Measurements from ENCODE around the gene COPA. TPM values are rescaled to one million over a fixed set of nuclear protein-coding genes. Genes with fewer than 3 reads are reported as not detected.

The COPA gene
- total RNA-seq, 1 experiment from 2014 or later: 155 TPM

DNA sequence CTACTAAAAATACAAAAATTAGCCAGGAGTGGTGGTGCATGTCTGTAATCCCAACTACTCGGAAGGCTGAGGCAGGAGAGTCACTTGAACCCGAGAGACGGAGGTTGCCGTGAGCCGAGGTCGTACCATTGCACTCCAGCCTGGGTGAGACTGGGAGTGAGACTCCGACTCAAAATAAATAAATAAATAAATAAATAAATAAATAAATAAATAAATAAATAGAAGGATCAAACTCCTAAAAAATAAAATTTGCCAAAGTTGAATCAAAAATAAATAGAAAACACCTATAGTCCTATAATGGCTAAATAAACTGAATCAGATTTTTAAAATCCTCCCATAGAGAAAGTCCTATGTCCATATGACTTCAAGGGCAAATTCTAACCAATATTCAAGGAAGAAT is 42.9 kb downstream of the COPA start:
- H3K4me3 ChIP-seq (ENCODE audit: low read depth, low read length): no peak overlapping the region
- peaks cover 5% of the 10 kb centered on the region for H3K36me3 ChIP-seq (ENCODE audit: control insufficient read depth, insufficient read depth, low read length)
- H3K27me3 Mint-ChIP-seq (ENCODE audit: insufficient read depth, unreplicated experiment): no peaks in the 10 kb centered on the region
- BruUV-seq (replicated peaks): no TSS peak
- H3K27me3 ChIP-seq (replicated peaks; ENCODE audit: control insufficient read depth, insufficient read depth, low read length): no peaks in the 10 kb centered on the region
- TF ChIP-seq, protein P1, sequence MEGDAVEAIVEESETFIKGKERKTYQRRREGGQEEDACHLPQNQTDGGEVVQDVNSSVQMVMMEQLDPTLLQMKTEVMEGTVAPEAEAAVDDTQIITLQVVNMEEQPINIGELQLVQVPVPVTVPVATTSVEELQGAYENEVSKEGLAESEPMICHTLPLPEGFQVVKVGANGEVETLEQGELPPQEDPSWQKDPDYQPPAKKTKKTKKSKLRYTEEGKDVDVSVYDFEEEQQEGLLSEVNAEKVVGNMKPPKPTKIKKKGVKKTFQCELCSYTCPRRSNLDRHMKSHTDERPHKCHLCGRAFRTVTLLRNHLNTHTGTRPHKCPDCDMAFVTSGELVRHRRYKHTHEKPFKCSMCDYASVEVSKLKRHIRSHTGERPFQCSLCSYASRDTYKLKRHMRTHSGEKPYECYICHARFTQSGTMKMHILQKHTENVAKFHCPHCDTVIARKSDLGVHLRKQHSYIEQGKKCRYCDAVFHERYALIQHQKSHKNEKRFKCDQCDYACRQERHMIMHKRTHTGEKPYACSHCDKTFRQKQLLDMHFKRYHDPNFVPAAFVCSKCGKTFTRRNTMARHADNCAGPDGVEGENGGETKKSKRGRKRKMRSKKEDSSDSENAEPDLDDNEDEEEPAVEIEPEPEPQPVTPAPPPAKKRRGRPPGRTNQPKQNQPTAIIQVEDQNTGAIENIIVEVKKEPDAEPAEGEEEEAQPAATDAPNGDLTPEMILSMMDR (IDR thresholded peaks at IDR 0.05; ENCODE audit: insufficient read depth in 1 of 2, low read depth in 1 of 2, low read length in 1 of 2, severe bottlenecking in 1 of 2, unreplicated experiment in 1 of 2): no peak
- CTCF ChIA-PET: no interaction called here
- H3K9me3 ChIP-seq: no peaks in the 10 kb centered on the region
- no peaks in the 10 kb centered on the region for H3K4me1 ChIP-seq
- no peak for DNase-seq
- POLR2A ChIA-PET: no interaction called here
- intact Hi-C loops (cut with micrococcal nuclease; ENCODE audit: unreplicated experiment): no loop called here
- H3K36me3 Mint-ChIP-seq (ENCODE audit: insufficient read depth, unreplicated experiment): peaks cover 78% of the 10 kb centered on the region
- H3K27ac Mint-ChIP-seq (ENCODE audit: unreplicated experiment): no peak overlapping the region
- H3K4me1 Mint-ChIP-seq (ENCODE audit: low read depth, unreplicated experiment): no peaks in the 10 kb centered on the region
- H3K4me3 Mint-ChIP-seq (ENCODE audit: unreplicated experiment): no peak overlapping the region
- H3K9me3 Mint-ChIP-seq (ENCODE audit: unreplicated experiment): no peaks in the 10 kb centered on the region

DNA sequence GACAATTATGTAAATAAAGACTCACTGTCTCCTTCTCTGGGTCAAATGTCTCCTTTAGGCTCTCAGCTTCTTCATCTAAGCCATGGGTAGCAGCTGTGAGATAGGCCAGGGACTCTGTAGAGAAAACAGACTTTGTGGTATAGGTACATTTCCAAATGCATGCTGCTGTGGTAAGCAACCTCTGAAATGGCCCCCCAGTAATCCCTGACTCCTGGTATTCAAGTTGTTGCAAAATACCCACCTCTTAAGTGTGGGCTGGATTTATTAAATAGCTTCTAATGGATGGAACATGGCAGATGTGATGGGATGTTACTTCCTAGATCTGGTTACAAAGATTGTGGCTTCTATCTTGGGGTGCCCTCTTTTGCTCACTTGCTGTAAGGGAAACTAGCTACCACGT is 47.0 kb downstream of the COPA start:
- Histone ChIP-seq H3K36me3 (ENCODE audit: control insufficient read depth, insufficient read depth, low read length) (peaks cover 9% of the 10 kb centered on the region), H3K4me1 (no peaks in the 10 kb centered on the region), H3K9me3 (no peaks in the 10 kb centered on the region), H3K4me3 (ENCODE audit: low read depth, low read length) (no peak overlapping the region), H3K27me3 (replicated peaks; ENCODE audit: control insufficient read depth, insufficient read depth, low read length) (no peaks in the 10 kb centered on the region)
- TF ChIP-seq, protein P1 (IDR thresholded peaks at IDR 0.05; ENCODE audit: insufficient read depth in 1 of 2, low read depth in 1 of 2, low read length in 1 of 2, severe bottlenecking in 1 of 2, unreplicated experiment in 1 of 2): no peak
- H3K4me1 Mint-ChIP-seq (ENCODE audit: low read depth, unreplicated experiment): no peaks in the 10 kb centered on the region
- peaks cover 100% of the 10 kb centered on the region for H3K36me3 Mint-ChIP-seq (ENCODE audit: insufficient read depth, unreplicated experiment)
- H3K9me3 Mint-ChIP-seq (ENCODE audit: unreplicated experiment): no peaks in the 10 kb centered on the region
- H3K4me3 Mint-ChIP-seq (ENCODE audit: unreplicated experiment): no peak overlapping the region
- POLR2A ChIA-PET: no interaction called here
- intact Hi-C loops (cut with micrococcal nuclease; ENCODE audit: unreplicated experiment): loop anchor here (10.0 kb wide), 1 partner anchor 79 kb away; no protein-coding TSS in a partner anchor
- DNase-seq: no peak
- CTCF ChIA-PET: no interaction called here
- H3K27me3 Mint-ChIP-seq (ENCODE audit: insufficient read depth, unreplicated experiment): no peaks in the 10 kb centered on the region
- BruUV-seq (replicated peaks): no TSS peak
- H3K27ac Mint-ChIP-seq (ENCODE audit: unreplicated experiment): no peak overlapping the region

DNA sequence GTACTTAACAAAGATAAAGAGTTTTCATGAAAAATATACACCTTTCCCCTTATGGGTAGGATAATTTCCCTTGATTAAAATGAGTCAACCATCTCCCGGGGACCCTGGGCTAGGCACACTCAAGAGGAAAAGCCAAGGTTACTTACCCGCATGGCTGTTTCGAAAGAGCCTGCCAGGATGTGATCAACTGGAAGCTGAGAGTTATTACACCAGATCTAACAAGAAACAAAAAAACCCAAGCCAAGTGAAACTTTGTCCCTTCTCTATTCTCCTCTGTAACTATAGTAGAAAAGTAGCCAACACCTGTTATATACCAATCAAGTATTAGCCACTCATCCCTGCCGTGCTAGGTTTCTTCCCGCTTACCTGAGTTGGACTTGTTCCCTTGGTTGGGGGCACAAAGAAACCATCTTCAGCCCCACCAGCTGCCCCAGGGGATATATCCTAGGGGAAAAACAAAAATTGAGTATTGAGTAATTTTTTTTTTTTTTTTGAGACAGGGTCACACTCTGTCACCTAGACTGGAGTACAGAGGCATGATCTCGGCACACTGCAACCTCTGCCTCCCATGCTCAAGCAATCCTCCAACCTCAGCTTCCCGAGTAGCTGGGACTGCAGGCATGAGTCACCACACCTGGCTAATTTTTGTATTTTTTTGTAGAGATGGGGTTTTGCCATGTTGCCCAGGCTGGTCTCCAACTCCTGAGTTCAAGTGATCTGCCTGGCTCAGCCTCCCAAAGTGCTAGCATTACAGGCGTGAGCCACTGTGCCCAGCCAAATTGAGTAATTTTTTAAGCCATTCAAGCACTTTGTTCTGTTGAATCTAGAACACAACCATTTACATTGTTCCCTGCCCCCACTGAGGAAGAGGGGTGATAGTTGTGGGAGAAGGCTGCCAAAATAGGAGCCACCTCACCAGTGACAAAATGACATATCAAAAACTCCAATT is 49.8 kb downstream of the COPA start:
- Mint-ChIP-seq H3K9me3 (ENCODE audit: unreplicated experiment) (no peaks in the 10 kb centered on the region), H3K36me3 (ENCODE audit: insufficient read depth, unreplicated experiment) (peaks cover 95% of the 10 kb centered on the region), H3K4me1 (ENCODE audit: low read depth, unreplicated experiment) (no peaks in the 10 kb centered on the region), H3K4me3 (ENCODE audit: unreplicated experiment) (no peak overlapping the region), H3K27me3 (ENCODE audit: insufficient read depth, unreplicated experiment) (no peaks in the 10 kb centered on the region), H3K27ac (ENCODE audit: unreplicated experiment) (no peak overlapping the region)
- Histone ChIP-seq H3K4me3 (ENCODE audit: low read depth, low read length) (no peak overlapping the region), H3K9me3 (no peaks in the 10 kb centered on the region), H3K36me3 (ENCODE audit: control insufficient read depth, insufficient read depth, low read length) (peaks cover 11% of the 10 kb centered on the region), H3K4me1 (no peaks in the 10 kb centered on the region), H3K27me3 (replicated peaks; ENCODE audit: control insufficient read depth, insufficient read depth, low read length) (no peaks in the 10 kb centered on the region)
- DNase-seq: no peak
- TF ChIP-seq, protein P1 (IDR thresholded peaks at IDR 0.05; ENCODE audit: insufficient read depth in 1 of 2, low read depth in 1 of 2, low read length in 1 of 2, severe bottlenecking in 1 of 2, unreplicated experiment in 1 of 2): no peak
- CTCF ChIA-PET: interaction anchor here (1.6 to 2.8 kb wide), 3 partner anchors 14 to 100 kb away, joined by 3 to 24 read pairs (median 9); no protein-coding TSS in a partner anchor
- intact Hi-C loops (cut with micrococcal nuclease; ENCODE audit: unreplicated experiment): loop anchor here (10.0 kb wide), 1 partner anchor 82 kb away; no protein-coding TSS in a partner anchor
- no TSS peak for BruUV-seq (replicated peaks)
- POLR2A ChIA-PET: no interaction called here

Measured in Caco-2 (cell line).